Measurements from ENCODE around the gene NPW.
A peak's percentile ranks its signal among the peaks of the same experiment; 100 is the strongest.
"Not testable (repeated sequence)": the region's sequence is repeated elsewhere in the genome, so short reads cannot be mapped to it uniquely, and the experiment has no call there.

NPW gene

GRCh38 chr16:2033909-2034695 lies 14.5 kb downstream of the NPW start:
- Mint-ChIP-seq H3K27ac (peak overlapping the region; percentile 59), H3K4me1 (peaks cover 23% of the 10 kb centered on the region), H3K27me3 (peaks cover 49% of the 10 kb centered on the region)
- not testable (repeated sequence) for H3K4me3 Mint-ChIP-seq, ATAC-seq, H3K36me3 Mint-ChIP-seq, H3K9me3 Mint-ChIP-seq

GRCh38 chr16:2034696-2035430 lies 15.3 kb downstream of the NPW start:
- Mint-ChIP-seq H3K27me3 (peaks cover 49% of the 10 kb centered on the region), H3K9me3 (no peaks in the 10 kb centered on the region), H3K4me1 (peaks cover 26% of the 10 kb centered on the region), H3K36me3 (no peaks in the 10 kb centered on the region), H3K27ac (no peak overlapping the region), H3K4me3 (no peak overlapping the region)
- no peak for ATAC-seq

GRCh38 chr16:2035431-2036199 lies 16.0 kb downstream of the NPW start:
- Mint-ChIP-seq H3K9me3 (no peaks in the 10 kb centered on the region), H3K27ac (no peak overlapping the region), H3K27me3 (peaks cover 50% of the 10 kb centered on the region), H3K4me1 (peaks cover 26% of the 10 kb centered on the region), H3K36me3 (no peaks in the 10 kb centered on the region), H3K4me3 (no peak overlapping the region)
- no peak for ATAC-seq

GRCh38 chr16:2036200-2036966 lies 16.8 kb downstream of the NPW start:
- Mint-ChIP-seq H3K4me3 (no peak overlapping the region), H3K36me3 (no peaks in the 10 kb centered on the region), H3K27ac (no peak overlapping the region), H3K27me3 (peaks cover 50% of the 10 kb centered on the region), H3K4me1 (peaks cover 26% of the 10 kb centered on the region), H3K9me3 (no peaks in the 10 kb centered on the region)
- no peak for ATAC-seq

- Mint-ChIP-seq H3K9me3 (no peaks in the 10 kb centered on the region), H3K4me1 (peaks cover 23% of the 10 kb centered on the region), H3K36me3 (no peaks in the 10 kb centered on the region), H3K27me3 (peaks cover 44% of the 10 kb centered on the region), H3K27ac (no peak overlapping the region), H3K4me3 (no peak overlapping the region)
- no peak for ATAC-seq
These were observed 17.5 kb downstream of the NPW start for GRCh38 chr16:2037115-2037514.

- Mint-ChIP-seq H3K9me3 (no peaks in the 10 kb centered on the region), H3K4me3 (no peak overlapping the region), H3K4me1 (peaks cover 16% of the 10 kb centered on the region), H3K36me3 (peaks cover 2% of the 10 kb centered on the region), H3K27me3 (peaks cover 37% of the 10 kb centered on the region), H3K27ac (no peak overlapping the region)
- ATAC-seq, result no peak
These were observed 18.2 kb downstream of the NPW start for GRCh38 chr16:2037647-2038381.

GRCh38 chr16:2038382-2039231 lies 19.0 kb downstream of the NPW start:
- Mint-ChIP-seq H3K27ac (no peak overlapping the region), H3K9me3 (no peaks in the 10 kb centered on the region), H3K27me3 (peaks cover 36% of the 10 kb centered on the region), H3K4me3 (no peak overlapping the region), H3K36me3 (peaks cover 8% of the 10 kb centered on the region), H3K4me1 (peaks cover 16% of the 10 kb centered on the region)
- no peak for ATAC-seq

- Mint-ChIP-seq H3K27ac (no peak overlapping the region), H3K4me1 (peaks cover 20% of the 10 kb centered on the region), H3K36me3 (peaks cover 8% of the 10 kb centered on the region), H3K9me3 (no peaks in the 10 kb centered on the region), H3K27me3 (peaks cover 36% of the 10 kb centered on the region), H3K4me3 (no peak overlapping the region)
- no peak for ATAC-seq
These were observed 19.9 kb downstream of the NPW start for GRCh38 chr16:2039274-2040031.

- Mint-ChIP-seq H3K27me3 (peaks cover 30% of the 10 kb centered on the region), H3K9me3 (no peaks in the 10 kb centered on the region), H3K4me1 (peaks cover 20% of the 10 kb centered on the region), H3K27ac (no peak overlapping the region), H3K4me3 (no peak overlapping the region), H3K36me3 (peaks cover 8% of the 10 kb centered on the region)
- ATAC-seq, result no peak
These were observed 20.6 kb downstream of the NPW start for GRCh38 chr16:2040041-2040786.

- no peak for ATAC-seq
- Mint-ChIP-seq H3K9me3 (no peaks in the 10 kb centered on the region), H3K36me3 (peaks cover 8% of the 10 kb centered on the region), H3K27me3 (peaks cover 30% of the 10 kb centered on the region), H3K4me1 (peaks cover 20% of the 10 kb centered on the region), H3K27ac (no peak overlapping the region), H3K4me3 (no peak overlapping the region)
These were observed 21.4 kb downstream of the NPW start for GRCh38 chr16:2040787-2041522.

- ATAC-seq, result no peak
- Mint-ChIP-seq H3K4me3 (no peak overlapping the region), H3K27ac (no peak overlapping the region), H3K4me1 (peaks cover 33% of the 10 kb centered on the region), H3K9me3 (no peaks in the 10 kb centered on the region), H3K36me3 (peaks cover 8% of the 10 kb centered on the region), H3K27me3 (peaks cover 20% of the 10 kb centered on the region)
These were observed 22.8 kb downstream of the NPW start for GRCh38 chr16:2042171-2042985.
